ENCODE results near the gene WASF3. TPM values are rescaled to one million over a fixed set of nuclear protein-coding genes. Genes with fewer than 3 reads are reported as not detected.

Gene WASF3
- total and polyA plus RNA-seq, 2 experiments from 2014 or later, result 9.9 to 20.7 TPM

- no peak for TF ChIP-seq ZNF462 (CRISPR knock-in tag; IDR thresholded peaks at IDR 0.05)
- TF ChIP-seq POLR2AphosphoS5 (IDR thresholded peaks at IDR 0.05; ENCODE audit: low read depth), result no peak
- no peak for TF ChIP-seq CREB1 (CRISPR knock-in tag; IDR thresholded peaks at IDR 0.05; ENCODE audit: low read depth)
- no peak for TF ChIP-seq EZH2 (IDR thresholded peaks at IDR 0.05; ENCODE audit: low read depth, unreplicated experiment)
- TF ChIP-seq STAT1 (IDR thresholded peaks at IDR 0.05; ENCODE audit: unreplicated experiment), result no peak
- no peak for TF ChIP-seq ZNF114 (CRISPR knock-in tag; IDR thresholded peaks at IDR 0.05)
Observed at GRCh38 chr13:26709461-26709860, 152.0 kb downstream of the WASF3 start (continued).

- H3K4me2 ChIP-seq, result peak overlapping the region; percentile 60
- H3K36me3 ChIP-seq (ENCODE audit: insufficient read depth), result no peaks in the 10 kb centered on the region
- H3K4me1 ChIP-seq (ENCODE audit: insufficient read depth), result peaks cover 9% of the 10 kb centered on the region
- H3K4me3 ChIP-seq, result peak overlapping the region; percentile 23; the same call in 1 of the 2 replicates
- DNase-seq (ENCODE audit: low spot score) (peak; percentile 51), ATAC-seq (peak; percentile 46)
- no peaks in the 10 kb centered on the region for H3K79me2 ChIP-seq (replicated peaks; ENCODE audit: insufficient read depth)
- H3K27ac ChIP-seq (ENCODE audit: low read depth), result no peak overlapping the region
- Mint-ChIP-seq H3K4me3 (no peak overlapping the region), H3K9me3 (peaks cover 18% of the 10 kb centered on the region), H3K4me1 (peaks cover 16% of the 10 kb centered on the region), H3K36me3 (ENCODE audit: low read depth) (peaks cover 7% of the 10 kb centered on the region), H3K27me3 (ENCODE audit: insufficient read depth, low read depth, poor library complexity) (peaks cover 6% of the 10 kb centered on the region), H3K27ac (no peak overlapping the region)
- no peaks in the 10 kb centered on the region for H3K27me3 ChIP-seq (ENCODE audit: insufficient read depth)
- H3F3A ChIP-seq (replicated peaks; ENCODE audit: low read depth), result no peaks in the 10 kb centered on the region
- H2AFZ ChIP-seq, result peak overlapping the region; percentile 89
- H4K20me1 ChIP-seq (replicated peaks; ENCODE audit: insufficient read depth), result no peaks in the 10 kb centered on the region
- no peaks in the 10 kb centered on the region for H3K9me2 ChIP-seq (ENCODE audit: insufficient read depth)
- TF ChIP-seq ETS1 (IDR thresholded peaks at IDR 0.05) (no peak), REST (IDR thresholded peaks at IDR 0.05; ENCODE audit: unreplicated experiment) (no peak), CREB1 (CRISPR knock-in tag; IDR thresholded peaks at IDR 0.05; ENCODE audit: low read depth) (no peak), STAT1 (IDR thresholded peaks at IDR 0.05; ENCODE audit: unreplicated experiment) (no peak), JUNB (IDR thresholded peaks at IDR 0.05; ENCODE audit: unreplicated experiment) (no peak)
Observed at GRCh38 chr13:26710166-26710565, 152.7 kb downstream of the WASF3 start.

Data from GM23338 (cell line).